Tibial nerve (tissue), 3 donors: Measurements from ENCODE around the gene GIMAP8.

Experiments
- CTCF ChIP-seq, 5 experiments: fragments of 200-600 bp in 3 of 5; fragments of 450-650 bp in 2 of 5; sonication (generic) in 3 of 5; IDR thresholded peaks; one replicate each; pipeline ENCODE4 v1.5.1; 2016 to 2019; ENCODE audit warnings: antibody characterized with exemption in 5 of 5, mild to moderate bottlenecking in 3 of 5, moderate library complexity in 2 of 5
- POLR2A ChIP-seq, 2 donors: fragments of 450-650 bp; IDR thresholded peaks; one replicate each; pipeline ENCODE4 v1.6.1; 2017; ENCODE audit warnings: antibody characterized with exemption in 2 of 2, mild to moderate bottlenecking in 2 of 2, moderate library complexity in 2 of 2

GRCh38 chr7:150441524-150441923 is 8.9 kb upstream of the GIMAP8 start:
- TF ChIP-seq CTCF (IDR thresholded peaks at IDR 0.05) (no peak), POLR2A (IDR thresholded peaks at IDR 0.05) (no peak)
